HG02973 (cell line): Measurements from ENCODE around the gene ANKRD39.
"Not testable (repeated sequence)": the region's sequence is repeated elsewhere in the genome, so short reads cannot be mapped to it uniquely, and the experiment has no call there.

Experiments used
- ATAC-seq: cut with Tn5 transposase; IDR thresholded peaks from one replicate; pipeline ENCODE4 v1.9.1; 2021; ENCODE audit warnings: moderate library complexity; ENCODE audit not compliant: unreplicated experiment

Gene ANKRD39

GRCh38 chr2:96811917-96812316, 45.9 kb downstream of the ANKRD39 start:
- no peak for ATAC-seq

- ATAC-seq, result no peak
These were observed 47.0 kb downstream of the ANKRD39 start for GRCh38 chr2:96810783-96811192.

GRCh38 chr2:96809951-96810782, 47.6 kb downstream of the ANKRD39 start:
- no peak for ATAC-seq

- no peak for ATAC-seq
These were observed 48.5 kb downstream of the ANKRD39 start for GRCh38 chr2:96809216-96809882.

- no peak for ATAC-seq
These were observed 49.5 kb downstream of the ANKRD39 start for GRCh38 chr2:96808176-96808837.

- ATAC-seq, result no peak
These were observed 50.7 kb downstream of the ANKRD39 start for GRCh38 chr2:96807127-96807471.

GRCh38 chr2:96806468-96807126, 51.2 kb downstream of the ANKRD39 start:
- no peak for ATAC-seq

GRCh38 chr2:96805946-96806345, 51.9 kb downstream of the ANKRD39 start:
- not testable (repeated sequence) for ATAC-seq

- no peak for ATAC-seq
These were observed 52.8 kb downstream of the ANKRD39 start for GRCh38 chr2:96804986-96805385.

GRCh38 chr2:96802721-96803120, 55.1 kb downstream of the ANKRD39 start:
- ATAC-seq, result no peak

GRCh38 chr2:96801786-96802595, 55.8 kb downstream of the ANKRD39 start:
- no peak for ATAC-seq

GRCh38 chr2:96801005-96801785, 56.6 kb downstream of the ANKRD39 start:
- no peak for ATAC-seq

- no peak for ATAC-seq
These were observed 57.5 kb downstream of the ANKRD39 start for GRCh38 chr2:96800061-96801004.

- no peak for ATAC-seq
These were observed 58.2 kb downstream of the ANKRD39 start for GRCh38 chr2:96799623-96799935.

GRCh38 chr2:96798733-96799622, 58.8 kb downstream of the ANKRD39 start:
- ATAC-seq, result no peak
